ENCODE data around the gene NCS1.

GRCh38 chr9:130236436-130236985 lies 64.3 kb downstream of the NCS1 start:
- TF ChIP-seq CTCF (IDR thresholded peaks at IDR 0.05) (no peak), POLR2A (IDR thresholded peaks at IDR 0.05; ENCODE audit: low read depth) (no peak), POLR2AphosphoS5 (IDR thresholded peaks at IDR 0.05) (no peak)

Measured in esophagus muscularis mucosa (tissue), 3 donors.